Endothelial cell of umbilical vein (primary cell): Measurements from ENCODE around the gene CCDC121. TPM values are rescaled to one million over a fixed set of nuclear protein-coding genes. Genes with fewer than 3 reads are reported as not detected.
"Not testable (repeated sequence)": the region's sequence is repeated elsewhere in the genome, so short reads cannot be mapped to it uniquely, and the experiment has no call there.

Experiments
- BruUV-seq: library from RNA; stranded (reverse); fragments of 400-500 nt; replicated peaks from 2 replicates; lab custom pipeline; 2021; lab: Mats Ljungman, UMichigan
- CTCF ChIA-PET: fragments of 300-600, 350-600 bp; sonication (Branson Sonifier 250); formaldehyde crosslinking; loops from one replicate; lab custom pipeline; 2021; ENCODE audit warnings: antibody characterized with exemption, inconsistent platforms; lab: Charles Lee
- POLR2A ChIA-PET: fragments of 300-600, 350-600 bp; sonication (Branson Sonifier 250); formaldehyde crosslinking; loops from one replicate; lab custom pipeline; 2021; ENCODE audit warnings: antibody characterized with exemption, inconsistent platforms; lab: Charles Lee
- DNase-seq: peaks from one replicate; pipeline ENCODE4 v3.0.0-alpha.2; 2011; ENCODE audit warnings: low read depth, low spot score
- FAIRE-seq: peaks from 2 replicates; lab custom pipeline; 2011; peaks lifted over from hg19 to GRCh38; lab: Jason Lieb, UNC
- H2AFZ ChIP-seq: 2 replicates; pipeline ENCODE4 v1.6.0; 2012; ENCODE audit warnings: low read depth, low read length, control low read depth, inconsistent platforms
- H3K27ac ChIP-seq: 2 replicates; pipeline ENCODE4 v1.5.1; 2011; ENCODE audit warnings: low read depth, mild to moderate bottlenecking, control low read depth, low read length, moderate library complexity; ENCODE audit not compliant: insufficient read depth
- H3K27me3 ChIP-seq, 2 experiments: 2 replicates each; pipeline versions ENCODE4 v1.6.0 to v1.6.1; 2011; ENCODE audit warnings: low read length in 2 of 2, mixed read lengths in 1 of 2; ENCODE audit not compliant: control insufficient read depth in 2 of 2, insufficient read depth in 2 of 2
- H3K36me3 ChIP-seq, 2 experiments: 2 replicates in 1 of 2; 3 replicates in 1 of 2; pipeline ENCODE4 v1.5.1; 2011; ENCODE audit warnings: low read length in 2 of 2, mild to moderate bottlenecking in 1 of 2, moderate library complexity in 1 of 2; ENCODE audit not compliant: control insufficient read depth in 2 of 2, insufficient read depth in 2 of 2; ENCODE audit errors: extremely low read depth in 1 of 2
- H3K4me1 ChIP-seq: 3 replicates; pipeline ENCODE4 v1.5.1; 2011; ENCODE audit warnings: mild to moderate bottlenecking, low read length; ENCODE audit not compliant: control insufficient read depth, insufficient read depth; ENCODE audit errors: extremely low read depth
- H3K4me2 ChIP-seq: 2 replicates; pipeline ENCODE4 v1.6.1; 2011; ENCODE audit warnings: low read length, control low read depth, mixed read lengths; ENCODE audit not compliant: insufficient read depth
- H3K4me3 ChIP-seq, 3 experiments: fragments of 200-600 bp in 1 of 3; sonication (generic), shearing (Covaris generic) in 1 of 3; replicated peaks in 1 of 3; 2 replicates each; pipeline ENCODE4 v1.5.1; 2011 to 2016; ENCODE audit warnings: control low read depth in 3 of 3, low read length in 3 of 3, mild to moderate bottlenecking in 2 of 3, inconsistent platforms in 1 of 3, low read depth in 1 of 3, moderate library complexity in 1 of 3; ENCODE audit not compliant: insufficient read depth in 1 of 3
- H3K79me2 ChIP-seq: 2 replicates; pipeline ENCODE4 v1.6.0; 2012; ENCODE audit warnings: low read length, inconsistent platforms; ENCODE audit not compliant: control insufficient read depth, insufficient read depth
- H3K9ac ChIP-seq: replicated peaks from 2 replicates; pipeline ENCODE3; 2011; ENCODE audit warnings: low read length, control low read depth; ENCODE audit not compliant: insufficient read depth; ENCODE audit errors: extremely low read depth
- H3K9me1 ChIP-seq: replicated peaks from 3 replicates; pipeline ENCODE4 v1.6.0; 2011; ENCODE audit warnings: mild to moderate bottlenecking, low read length; ENCODE audit not compliant: control insufficient read depth, insufficient read depth; ENCODE audit errors: extremely low read depth
- H3K9me3 ChIP-seq: replicated peaks from 2 replicates; pipeline ENCODE4 v1.5.1; 2012; ENCODE audit warnings: low read length, inconsistent platforms; ENCODE audit not compliant: control insufficient read depth, insufficient read depth
- H4K20me1 ChIP-seq: replicated peaks from 2 replicates; pipeline ENCODE3; 2011; ENCODE audit warnings: mild to moderate bottlenecking, low read length; ENCODE audit not compliant: control insufficient read depth, insufficient read depth; ENCODE audit errors: extremely low read depth
- CTCF ChIP-seq, 2 donors: IDR thresholded peaks; 1 replicate in 1 of 2; 2 replicates in 1 of 2; pipeline ENCODE4 v1.5.1; 2011; ENCODE audit warnings: low read length in 2 of 2, mild to moderate bottlenecking in 2 of 2, moderate library complexity in 2 of 2, control low read depth in 1 of 2, inconsistent platforms in 1 of 2, low read depth in 1 of 2; ENCODE audit not compliant: insufficient read depth in 1 of 2; ENCODE audit errors: extremely low read depth in 1 of 2
- EZH2 ChIP-seq: IDR thresholded peaks from 2 replicates; pipeline ENCODE4 v1.6.1; 2012; ENCODE audit warnings: borderline replicate concordance, low read depth, mild to moderate bottlenecking, moderate library complexity, low read length, inconsistent platforms; ENCODE audit not compliant: severe bottlenecking
- FOS ChIP-seq: IDR thresholded peaks from 2 replicates; pipeline ENCODE4 v1.6.1; 2011; ENCODE audit warnings: mild to moderate bottlenecking, low read length, moderate library complexity, borderline replicate concordance; ENCODE audit not compliant: insufficient read depth
- GATA2 ChIP-seq: IDR thresholded peaks from 2 replicates; pipeline ENCODE4 v1.7.0; 2011; ENCODE audit warnings: low read depth, mild to moderate bottlenecking, moderate library complexity, mixed read lengths, low read length; ENCODE audit not compliant: insufficient read length, insufficient read depth
- JUN ChIP-seq: IDR thresholded peaks from 2 replicates; pipeline ENCODE4 v1.6.1; 2011; ENCODE audit warnings: borderline replicate concordance, low read depth; ENCODE audit not compliant: insufficient read length, insufficient read depth
- MAX ChIP-seq: IDR thresholded peaks from 2 replicates; pipeline ENCODE4 v1.6.1; 2011; ENCODE audit not compliant: insufficient read depth, insufficient read length
- MYC ChIP-seq: IDR thresholded peaks from one replicate; pipeline ENCODE4 v1.6.1; 2011; ENCODE audit warnings: mild to moderate bottlenecking, low read depth, low read length
- POLR2A ChIP-seq: IDR thresholded peaks from 2 replicates; pipeline ENCODE4 v1.6.1; 2012; ENCODE audit warnings: low read depth, mild to moderate bottlenecking, control low read depth, low read length
- POLR2AphosphoS5 ChIP-seq: IDR thresholded peaks from 2 replicates; pipeline ENCODE4 v1.6.1; 2012; ENCODE audit warnings: low read depth, mild to moderate bottlenecking, control low read depth, low read length, moderate library complexity; ENCODE audit not compliant: insufficient read depth
- dilution Hi-C: fragments of 300-500 bp; cut with MboI; formaldehyde crosslinking; loops from one replicate; pipeline ENCODE4 v1.15.0; 2019; ENCODE audit warnings: low sequenced_read_pairs; ENCODE audit not compliant: extremely low pct_ligation_motif_present
- intact Hi-C: fragments of 100-400 bp; cut with micrococcal nuclease; formaldehyde crosslinking; loops from one replicate; pipeline ENCODE4 v1.10.0; 2022
- polyA plus RNA-seq, 4 experiments: library from polyadenylated mRNA; depleted of rRNA in 3 of 4; stranded (reverse) in 3 of 4; unstranded in 1 of 4; fragments of >200 nt; gene quantifications; 2 replicates each; pipeline versions ENCODE4 v1.2.1 to v1.2.3, GENCODE V29; 2011 to 2012; ENCODE audit warnings: missing spikeins in 1 of 4
- total RNA-seq: library from RNA; stranded (reverse); gene quantifications from 2 replicates; pipeline ENCODE4 v1.2.3, GENCODE V29; 2021

Gene CCDC121
- total and polyA plus RNA-seq, 2 donors (not counting 3 experiments of a cell fraction or from before 2014, with no cell fraction given), result 0.92 to 3.3 TPM

- peaks cover 24 to 27% of the 10 kb centered on the region in 2 experiments for H3K36me3 ChIP-seq
- H3K79me2 ChIP-seq, result peaks cover 6% of the 10 kb centered on the region
- H3K9me1 ChIP-seq, result no peaks in the 10 kb centered on the region
- H3K4me2 ChIP-seq, result no peak overlapping the region
- H3K4me3 ChIP-seq, result no peak overlapping the region
- no peaks in the 10 kb centered on the region for H4K20me1 ChIP-seq
- peaks cover 4% of the 10 kb centered on the region for H3K4me1 ChIP-seq
- no peak for FAIRE-seq
- H3K9ac ChIP-seq, result no peak overlapping the region
- intact Hi-C loops, result no loop called here
- H3K9me3 ChIP-seq, result no peaks in the 10 kb centered on the region
- TF ChIP-seq GATA2, result no peak
- no peak for TF ChIP-seq JUN
- no peak for TF ChIP-seq EZH2
- no peak for TF ChIP-seq CTCF (IDR thresholded peaks at IDR 0.05; ENCODE audit: extremely low read depth in 1 of 2, insufficient read depth in 1 of 2, low read depth in 1 of 2, low read length in 2 of 2)
- no peak for TF ChIP-seq POLR2A
- TF ChIP-seq MYC, result no peak
- no peak for TF ChIP-seq POLR2AphosphoS5
- TF ChIP-seq MAX, result no peak
- no peak for TF ChIP-seq FOS
- DNase-seq, result no peak
- no TSS peak for BruUV-seq
- dilution Hi-C loops, result no loop called here
- no peak overlapping the region for H3K27ac ChIP-seq
- H3K27me3 ChIP-seq, result no peaks in the 10 kb centered on the region
- no peak overlapping the region for H2AFZ ChIP-seq
- CTCF ChIA-PET, result no interaction called here
- POLR2A ChIA-PET, result no interaction called here
Measured at GRCh38 chr2:27634291-27634690, 5.5 kb upstream of the CCDC121 start.

GRCh38 chr2:27630257-27630656 is 1.4 kb upstream of the CCDC121 start:
- H3K9ac ChIP-seq, BruUV-seq, H3K4me2 ChIP-seq, H3K9me3 ChIP-seq, FAIRE-seq, H3K79me2 ChIP-seq, H2AFZ ChIP-seq, H3K9me1 ChIP-seq, dilution Hi-C loops, H4K20me1 ChIP-seq, H3K4me3 ChIP-seq, DNase-seq, CTCF ChIA-PET, intact Hi-C loops, H3K27me3 ChIP-seq, H3K27ac ChIP-seq: not testable (repeated sequence)
- POLR2A ChIA-PET, result interaction anchor here (0.7 kb wide), 1 partner anchor 181 kb away, joined by 3 read pairs; no protein-coding TSS in a partner anchor
- Histone ChIP-seq H3K36me3 (peaks cover 10 to 11% of the 10 kb centered on the region in 2 experiments), H3K4me1 (peaks cover 27% of the 10 kb centered on the region)
